Keratinocyte (primary cell): Measurements from ENCODE around the gene MMP19.

Source experiments
- EZH2 ChIP-seq: IDR thresholded peaks from one replicate; pipeline ENCODE4 v1.6.1; 2012; ENCODE audit warnings: inconsistent platforms, mild to moderate bottlenecking, low read length, moderate library complexity
- TF ChIP-seq, protein P1 (sequence below), 3 experiments: IDR thresholded peaks in 1 of 3; conservative IDR thresholded peaks in 1 of 3; optimal IDR thresholded peaks in 1 of 3; 2 replicates in 2 of 3; 3 replicates in 1 of 3; pipeline versions ENCODE3 to v1.5.1; 2011; ENCODE audit warnings: low read length in 3 of 3, mild to moderate bottlenecking in 3 of 3, moderate library complexity in 2 of 3, control low read depth in 1 of 3, inconsistent platforms in 1 of 3; ENCODE audit not compliant: insufficient read depth in 2 of 3; ENCODE audit errors: extremely low read depth in 1 of 3

DNA sequence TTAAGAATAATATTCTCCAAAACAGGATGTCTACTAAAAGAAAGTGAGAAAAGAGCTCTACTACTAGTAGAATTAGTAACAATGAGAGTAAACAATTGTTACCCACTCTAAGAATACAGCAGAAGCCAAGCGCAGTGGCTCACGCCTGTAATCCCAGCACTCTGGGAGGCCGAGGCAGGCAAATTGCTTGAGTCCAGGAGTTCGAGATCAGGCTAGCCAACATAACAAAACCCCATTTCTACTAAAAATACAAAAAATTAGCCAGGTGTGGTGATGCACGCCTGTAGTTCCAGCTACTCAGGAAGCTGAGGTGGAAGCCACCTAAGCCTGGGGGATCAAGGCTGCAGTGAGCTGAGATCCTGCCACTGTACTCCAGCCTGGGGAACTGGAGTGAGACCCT is 18.0 kb downstream of the MMP19 start:
- TF ChIP-seq, protein P1, sequence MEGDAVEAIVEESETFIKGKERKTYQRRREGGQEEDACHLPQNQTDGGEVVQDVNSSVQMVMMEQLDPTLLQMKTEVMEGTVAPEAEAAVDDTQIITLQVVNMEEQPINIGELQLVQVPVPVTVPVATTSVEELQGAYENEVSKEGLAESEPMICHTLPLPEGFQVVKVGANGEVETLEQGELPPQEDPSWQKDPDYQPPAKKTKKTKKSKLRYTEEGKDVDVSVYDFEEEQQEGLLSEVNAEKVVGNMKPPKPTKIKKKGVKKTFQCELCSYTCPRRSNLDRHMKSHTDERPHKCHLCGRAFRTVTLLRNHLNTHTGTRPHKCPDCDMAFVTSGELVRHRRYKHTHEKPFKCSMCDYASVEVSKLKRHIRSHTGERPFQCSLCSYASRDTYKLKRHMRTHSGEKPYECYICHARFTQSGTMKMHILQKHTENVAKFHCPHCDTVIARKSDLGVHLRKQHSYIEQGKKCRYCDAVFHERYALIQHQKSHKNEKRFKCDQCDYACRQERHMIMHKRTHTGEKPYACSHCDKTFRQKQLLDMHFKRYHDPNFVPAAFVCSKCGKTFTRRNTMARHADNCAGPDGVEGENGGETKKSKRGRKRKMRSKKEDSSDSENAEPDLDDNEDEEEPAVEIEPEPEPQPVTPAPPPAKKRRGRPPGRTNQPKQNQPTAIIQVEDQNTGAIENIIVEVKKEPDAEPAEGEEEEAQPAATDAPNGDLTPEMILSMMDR (optimal IDR thresholded peaks at IDR 0.05 in 1 of 3, IDR thresholded peaks at IDR 0.05 in 1 of 3, conservative IDR thresholded peaks at IDR 0.05 in 1 of 3; ENCODE audit: extremely low read depth in 1 of 3, insufficient read depth in 2 of 3, low read length in 3 of 3) = no peak
- TF ChIP-seq EZH2 = no peak
